GM20431 (cell line): ENCODE measurements around the gene ESPN.

Experiments
- in situ Hi-C: fragments of 300-500 bp; cut with MseI, MboI; formaldehyde crosslinking; loops from one replicate; pipeline ENCODE4 v1.15.0; 2020; ENCODE audit warnings: low sequenced_read_pairs; ENCODE audit not compliant: unreplicated experiment

The ESPN gene

GRCh38 chr1:6460301-6461050 is 35.9 kb downstream of the ESPN start:
- in situ Hi-C loops: no loop called here

- in situ Hi-C loops: no loop called here
These were observed 36.5 kb downstream of the ESPN start for GRCh38 chr1:6461051-6461530.

GRCh38 chr1:6461538-6462411 is 37.2 kb downstream of the ESPN start:
- in situ Hi-C loops: no loop called here

- in situ Hi-C loops: no loop called here
These were observed 38.0 kb downstream of the ESPN start for GRCh38 chr1:6462412-6463119.

GRCh38 chr1:6463120-6463412 is 38.5 kb downstream of the ESPN start:
- in situ Hi-C loops: no loop called here

- in situ Hi-C loops: no loop called here
These were observed 39.9 kb downstream of the ESPN start for GRCh38 chr1:6464514-6464836.

- in situ Hi-C loops: no loop called here
These were observed 40.3 kb downstream of the ESPN start for GRCh38 chr1:6464915-6465314.

- in situ Hi-C loops: no loop called here
These were observed 41.0 kb downstream of the ESPN start for GRCh38 chr1:6465461-6466005.

GRCh38 chr1:6466023-6466422 is 41.4 kb downstream of the ESPN start, which contains the start of gene TNFRSF25:
TNFRSF25 (minus strand) TSS chr1:6466173; CDS start chr1:6466107, 66 bp downstream.
- in situ Hi-C loops: no loop called here

GRCh38 chr1:6466751-6467150 is 42.2 kb downstream of the ESPN start:
- in situ Hi-C loops: no loop called here

- in situ Hi-C loops: no loop called here
These were observed 42.6 kb downstream of the ESPN start for GRCh38 chr1:6467224-6467623.

GRCh38 chr1:6467744-6468688 is 43.4 kb downstream of the ESPN start:
- in situ Hi-C loops: no loop called here

GRCh38 chr1:6468729-6469461 is 44.3 kb downstream of the ESPN start:
- in situ Hi-C loops: no loop called here

GRCh38 chr1:6470132-6471085 is 45.8 kb downstream of the ESPN start:
- in situ Hi-C loops: no loop called here

GRCh38 chr1:6471086-6471969 is 46.8 kb downstream of the ESPN start:
- in situ Hi-C loops: no loop called here

GRCh38 chr1:6471970-6472368 is 47.4 kb downstream of the ESPN start:
- in situ Hi-C loops: no loop called here

GRCh38 chr1:6472391-6472790 is 47.8 kb downstream of the ESPN start:
- in situ Hi-C loops: no loop called here
